GM19043 (cell line): ENCODE data around the gene RASGRP2.

Experiments
- ATAC-seq: cut with Tn5 transposase; IDR thresholded peaks from one replicate; pipeline ENCODE4 v1.9.1; 2021; ENCODE audit warnings: low read depth; ENCODE audit not compliant: unreplicated experiment

Gene RASGRP2

GRCh38 chr11:64681171-64681570, 62.8 kb downstream of the RASGRP2 start:
- no peak for ATAC-seq

- no peak for ATAC-seq
Measured at GRCh38 chr11:64679846-64680245, 64.1 kb downstream of the RASGRP2 start.

GRCh38 chr11:64677441-64678023, 66.4 kb downstream of the RASGRP2 start:
- ATAC-seq = no peak
